OCI-LY3 (cell line): ENCODE measurements around the gene NR2E1.

Source experiments
- H2AFZ ChIP-seq: fragments of 200-600, 300-600 bp; shearing (Covaris generic); 2 replicates; pipeline ENCODE4 v1.6.0; 2014; ENCODE audit warnings: antibody characterized with exemption, low read depth, low read length
- H3K27ac ChIP-seq: fragments of 200-600, 300-600 bp; sonication (generic); 2 replicates; pipeline ENCODE4 v1.5.1; 2014; ENCODE audit warnings: mild to moderate bottlenecking, low read length, moderate library complexity, mixed read lengths
- H3K27me3 ChIP-seq: fragments of 200-600, 300-600 bp; sonication (generic); 2 replicates; pipeline ENCODE4 v1.6.1; 2014; ENCODE audit warnings: low read depth, low read length, mixed read lengths
- H3K36me3 ChIP-seq: fragments of 200-600, 300-600 bp; sonication (generic); replicated peaks from 2 replicates; pipeline ENCODE3; 2014; ENCODE audit warnings: low read depth, low read length, mixed read lengths
- H3K4me1 ChIP-seq: fragments of 300-600, 200-600 bp; sonication (generic); 2 replicates; pipeline ENCODE4 v1.6.1; 2014; ENCODE audit warnings: low read length, mixed read lengths
- H3K4me2 ChIP-seq: fragments of 200-600, 300-600 bp; sonication (generic); 2 replicates; pipeline ENCODE4 v1.6.1; 2014; ENCODE audit warnings: low read length, mixed read lengths
- H3K4me3 ChIP-seq: fragments of 300-600, 200-600 bp; sonication (generic); 2 replicates; pipeline ENCODE4 v1.5.1; 2014; ENCODE audit warnings: antibody characterized with exemption, mild to moderate bottlenecking, low read length, moderate library complexity
- H3K79me2 ChIP-seq: fragments of 300-600, 200-600 bp; shearing (Covaris generic); 2 replicates; pipeline ENCODE4 v1.6.1; 2014; ENCODE audit warnings: mild to moderate bottlenecking, low read length, mixed read lengths
- H3K9ac ChIP-seq: fragments of 300-600, 200-600 bp; shearing (Covaris generic); 2 replicates; pipeline ENCODE4 v1.6.0; 2014; ENCODE audit warnings: mild to moderate bottlenecking, low read length, moderate library complexity
- H3K9me3 ChIP-seq: fragments of 200-600, 300-600 bp; shearing (Covaris generic); 2 replicates; pipeline ENCODE4 v1.6.1; 2014; ENCODE audit warnings: low read length, mixed read lengths; ENCODE audit not compliant: insufficient read depth
- H4K20me1 ChIP-seq: fragments of 200-600, 300-600 bp; sonication (generic); 2 replicates; pipeline ENCODE4 v1.6.1; 2016; ENCODE audit warnings: low read length, mixed read lengths; ENCODE audit not compliant: insufficient read depth
- CTCF ChIP-seq: fragments of 200-600, 300-600 bp; sonication (generic); IDR thresholded peaks from 2 replicates; pipeline ENCODE4 v1.5.1; 2014; ENCODE audit warnings: antibody characterized with exemption, low read length, low read depth
- EZH2phosphoT487 ChIP-seq: fragments of 200-600 bp; shearing (Covaris generic); IDR thresholded peaks from 2 replicates; pipeline ENCODE4 v1.6.1; 2018; ENCODE audit warnings: antibody characterized with exemption, mixed run types, low read depth

Gene NR2E1

GRCh38 chr6:108169464-108170331 is 3.9 kb downstream of the NR2E1 start:
- no peaks in the 10 kb centered on the region for H3K4me1 ChIP-seq
- no peaks in the 10 kb centered on the region for H4K20me1 ChIP-seq
- no peak overlapping the region for H3K27ac ChIP-seq
- no peak overlapping the region for H2AFZ ChIP-seq
- H3K79me2 ChIP-seq, result no peaks in the 10 kb centered on the region
- H3K9me3 ChIP-seq, result no peaks in the 10 kb centered on the region
- H3K4me2 ChIP-seq, result no peak overlapping the region
- H3K4me3 ChIP-seq, result no peak overlapping the region
- H3K36me3 ChIP-seq, result no peaks in the 10 kb centered on the region
- H3K9ac ChIP-seq, result no peak overlapping the region
- no peak for TF ChIP-seq EZH2phosphoT487
- TF ChIP-seq CTCF, result no peak
- H3K27me3 ChIP-seq, result no peaks in the 10 kb centered on the region

GRCh38 chr6:108170332-108171290 is 4.8 kb downstream of the NR2E1 start:
- Histone ChIP-seq H3K9me3 (no peaks in the 10 kb centered on the region), H3K36me3 (no peaks in the 10 kb centered on the region), H3K4me1 (no peaks in the 10 kb centered on the region), H3K27me3 (no peaks in the 10 kb centered on the region), H3K9ac (no peak overlapping the region), H3K4me2 (no peak overlapping the region), H4K20me1 (no peaks in the 10 kb centered on the region), H3K27ac (no peak overlapping the region), H3K79me2 (no peaks in the 10 kb centered on the region), H2AFZ (no peak overlapping the region), H3K4me3 (no peak overlapping the region)
- TF ChIP-seq EZH2phosphoT487, result no peak
- no peak for TF ChIP-seq CTCF

GRCh38 chr6:108171291-108171917 is 5.6 kb downstream of the NR2E1 start:
- no peaks in the 10 kb centered on the region for H3K27me3 ChIP-seq
- no peak overlapping the region for H2AFZ ChIP-seq
- no peaks in the 10 kb centered on the region for H3K79me2 ChIP-seq
- no peak overlapping the region for H3K4me2 ChIP-seq
- no peaks in the 10 kb centered on the region for H3K36me3 ChIP-seq
- no peaks in the 10 kb centered on the region for H3K4me1 ChIP-seq
- H3K9ac ChIP-seq, result no peak overlapping the region
- TF ChIP-seq CTCF (no peak), EZH2phosphoT487 (no peak)
- no peaks in the 10 kb centered on the region for H4K20me1 ChIP-seq
- no peak overlapping the region for H3K4me3 ChIP-seq
- no peaks in the 10 kb centered on the region for H3K9me3 ChIP-seq
- no peak overlapping the region for H3K27ac ChIP-seq
